Heart left ventricle (tissue), 13 donors: Measurements from ENCODE around the gene ARHGEF6.
"Not testable (repeated sequence)": the region's sequence is repeated elsewhere in the genome, so short reads cannot be mapped to it uniquely, and the experiment has no call there.

ENCODE experiments used
- POLR2A ChIP-seq, 2 donors: fragments of 450-650 bp; IDR thresholded peaks; one replicate each; pipeline ENCODE4 v1.6.1; 2017; ENCODE audit warnings: antibody characterized with exemption in 2 of 2, mild to moderate bottlenecking in 2 of 2, moderate library complexity in 2 of 2
- TF ChIP-seq, protein P1 (sequence below), 12 donors: fragments of 200-600 bp; sonication (generic) in 4 of 12; IDR thresholded peaks; one replicate each; pipeline versions ENCODE4 v1.5.0 to v1.8.0; 2018 to 2022; ENCODE audit warnings: antibody characterized with exemption in 12 of 12, mild to moderate bottlenecking in 5 of 12
- donor health status: ischemic (EF 13 %, LVEDD 7.1; RV severe dilation, severe dysfunction).
- donor health status: DM: no; HTN: yes; CAD: no.
- donor health status: DM: no; HTN: no; CAD: no.
- donor health status: ischemic (EF 25% LVEDD 6.9; RV normal size, moderate dysfunction).
- donor health status: ischemic (EF 25% LVEDD 5.7; RV mildly dilated, moderate dysfunction).
- donor health status: ischemic (EF 35%, LVEDD 5.7; RV mildly dilated, moderate dysfunction).
- donor health status: nonischemic (EF 11% LVEDD 7.7; RV severe dilation, severe dysfunction).
- donor health status: DM: yes; HTN: yes; CAD: no.
- donor health status: PGD.
- donor health status: ischemic (EF 29% LVEDD 5.4; RV normal size, mild dysfunction).
- donor health status: nonischemic (EF 23%, LVEDD 6.1; RV moderate dilation, normal function).

DNA sequence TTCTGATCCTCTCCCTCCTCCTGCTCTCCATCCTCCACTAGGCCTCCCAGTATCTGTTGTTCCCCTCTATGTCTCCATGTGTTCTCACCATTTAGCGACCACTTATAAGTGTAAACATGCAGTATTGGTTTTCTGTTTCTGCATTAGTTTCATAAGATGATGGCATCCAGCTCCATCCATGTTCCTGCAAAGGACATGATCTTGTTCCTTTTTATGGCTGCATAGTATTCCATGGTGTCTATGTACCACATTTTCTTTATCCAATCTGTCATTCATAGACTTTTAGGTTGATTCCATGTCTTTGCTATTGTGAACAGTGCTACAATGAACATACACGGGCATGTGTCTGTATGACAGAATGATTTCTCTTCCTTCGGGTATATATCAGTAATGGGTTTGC, 13.9 kb upstream of the ARHGEF6 start:
- TF ChIP-seq, protein P1, sequence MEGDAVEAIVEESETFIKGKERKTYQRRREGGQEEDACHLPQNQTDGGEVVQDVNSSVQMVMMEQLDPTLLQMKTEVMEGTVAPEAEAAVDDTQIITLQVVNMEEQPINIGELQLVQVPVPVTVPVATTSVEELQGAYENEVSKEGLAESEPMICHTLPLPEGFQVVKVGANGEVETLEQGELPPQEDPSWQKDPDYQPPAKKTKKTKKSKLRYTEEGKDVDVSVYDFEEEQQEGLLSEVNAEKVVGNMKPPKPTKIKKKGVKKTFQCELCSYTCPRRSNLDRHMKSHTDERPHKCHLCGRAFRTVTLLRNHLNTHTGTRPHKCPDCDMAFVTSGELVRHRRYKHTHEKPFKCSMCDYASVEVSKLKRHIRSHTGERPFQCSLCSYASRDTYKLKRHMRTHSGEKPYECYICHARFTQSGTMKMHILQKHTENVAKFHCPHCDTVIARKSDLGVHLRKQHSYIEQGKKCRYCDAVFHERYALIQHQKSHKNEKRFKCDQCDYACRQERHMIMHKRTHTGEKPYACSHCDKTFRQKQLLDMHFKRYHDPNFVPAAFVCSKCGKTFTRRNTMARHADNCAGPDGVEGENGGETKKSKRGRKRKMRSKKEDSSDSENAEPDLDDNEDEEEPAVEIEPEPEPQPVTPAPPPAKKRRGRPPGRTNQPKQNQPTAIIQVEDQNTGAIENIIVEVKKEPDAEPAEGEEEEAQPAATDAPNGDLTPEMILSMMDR (IDR thresholded peaks at IDR 0.05): not testable (repeated sequence)
- TF ChIP-seq POLR2A (IDR thresholded peaks at IDR 0.05): not testable (repeated sequence)
